Erythroblast (primary cell): ENCODE results near the gene PHLDB1.
"Not testable (repeated sequence)": the region's sequence is repeated elsewhere in the genome, so short reads cannot be mapped to it uniquely, and the experiment has no call there.

ENCODE experiments used
- GATA1 ChIP-seq: IDR thresholded peaks from 2 replicates; pipeline ENCODE4 v1.6.1; 2011; ENCODE audit warnings: low read depth, mild to moderate bottlenecking, control low read depth, low read length, moderate library complexity
- POLR2A ChIP-seq: IDR thresholded peaks from 2 replicates; pipeline ENCODE4 v1.6.1; 2011; ENCODE audit warnings: mild to moderate bottlenecking, low read length

- not testable (repeated sequence) for TF ChIP-seq POLR2A, GATA1
These were observed 29.4 kb upstream of the PHLDB1 start for GRCh38 chr11:118577995-118578394.
